Neural cell (in vitro differentiated cells): ENCODE data around the gene L1CAM. TPM values are rescaled to one million over a fixed set of nuclear protein-coding genes. Genes with fewer than 3 reads are reported as not detected.

ENCODE experiments used
- H2AFZ ChIP-seq: fragments of 200-600, 300-800 bp; sonication (generic), shearing (Covaris generic); 2 replicates; pipeline ENCODE4 v1.6.0; 2014; ENCODE audit warnings: low read depth, mild to moderate bottlenecking, antibody characterized with exemption, low read length, moderate library complexity
- H3F3A ChIP-seq: fragments of 200-600 bp; shearing (Covaris generic); 2 replicates; pipeline ENCODE4 v1.6.1; 2016; ENCODE audit warnings: mild to moderate bottlenecking, moderate library complexity, mixed read lengths, antibody characterized with exemption, low read length; ENCODE audit not compliant: insufficient read depth, poor library complexity, severe bottlenecking
- H3K27ac ChIP-seq: fragments of 200-600, 300-800 bp; sonication (generic), shearing (Covaris generic); 2 replicates; pipeline ENCODE4 v1.5.1; 2014; ENCODE audit warnings: mild to moderate bottlenecking, low read length, moderate library complexity
- H3K27me3 ChIP-seq: fragments of 300-800, 200-600 bp; sonication (generic), shearing (Covaris generic); 2 replicates; pipeline ENCODE4 v1.6.0; 2014; ENCODE audit warnings: mild to moderate bottlenecking, low read depth, low read length, moderate library complexity; ENCODE audit not compliant: insufficient read depth
- H3K36me3 ChIP-seq: fragments of 300-800, 200-600 bp; sonication (generic), shearing (Covaris generic); 2 replicates; pipeline ENCODE4 v1.5.1; 2014; ENCODE audit warnings: mild to moderate bottlenecking, antibody characterized with exemption, low read length, moderate library complexity; ENCODE audit not compliant: insufficient read depth
- H3K4me2 ChIP-seq: fragments of 300-800, 200-600 bp; sonication (generic), shearing (Covaris generic); 2 replicates; pipeline ENCODE4 v1.6.0; 2014; ENCODE audit warnings: mild to moderate bottlenecking, low read length
- H3K4me3 ChIP-seq: fragments of 300-800, 200-600 bp; sonication (generic), shearing (Covaris generic); 2 replicates; pipeline ENCODE4 v1.5.1; 2014; ENCODE audit warnings: mild to moderate bottlenecking, low read length, moderate library complexity
- H3K79me2 ChIP-seq: fragments of 200-600 bp; shearing (Covaris generic); replicated peaks from 2 replicates; pipeline ENCODE4 v1.6.0; 2014; ENCODE audit warnings: mild to moderate bottlenecking, low read length, moderate library complexity; ENCODE audit not compliant: insufficient read depth
- H3K9ac ChIP-seq: fragments of 300-800, 200-600 bp; sonication (generic), shearing (Covaris generic); 2 replicates; pipeline ENCODE4 v1.6.1; 2016; ENCODE audit warnings: mild to moderate bottlenecking, low read length, mixed read lengths
- H3K9me2 ChIP-seq: fragments of 200-600 bp; shearing (Covaris generic); 2 replicates; pipeline ENCODE4 v1.6.1; 2016; ENCODE audit warnings: mild to moderate bottlenecking, low read length, mixed read lengths; ENCODE audit not compliant: insufficient read depth
- H3K9me3 ChIP-seq: fragments of 200-600, 300-800 bp; sonication (generic), shearing (Covaris generic); 2 replicates; pipeline ENCODE4 v1.6.1; 2016; ENCODE audit warnings: mild to moderate bottlenecking, mixed run types, low read length, moderate library complexity, mixed read lengths
- H4K20me1 ChIP-seq: fragments of 200-600 bp; shearing (Covaris generic); 2 replicates; pipeline ENCODE4 v1.6.1; 2016; ENCODE audit warnings: mild to moderate bottlenecking, mixed run types; ENCODE audit not compliant: insufficient read depth
- CTCF ChIP-seq: fragments of 450-650 bp; IDR thresholded peaks from 2 replicates; pipeline ENCODE4 v1.5.1; 2014; ENCODE audit warnings: antibody characterized with exemption, mild to moderate bottlenecking, moderate library complexity; ENCODE audit not compliant: poor library complexity, severe bottlenecking
- EP300 ChIP-seq: fragments of 450-650 bp; conservative IDR thresholded peaks from 2 replicates; pipeline ENCODE4 v1.6.1; 2014; ENCODE audit warnings: antibody characterized with exemption, mild to moderate bottlenecking, moderate library complexity; ENCODE audit not compliant: poor library complexity, severe bottlenecking
- EZH2 ChIP-seq: fragments of 200-600, 300-800 bp; shearing (Covaris generic), sonication (generic); IDR thresholded peaks from 2 replicates; pipeline ENCODE4 v1.6.1; 2014; ENCODE audit warnings: antibody characterized with exemption, low read length, borderline replicate concordance, mild to moderate bottlenecking; ENCODE audit not compliant: insufficient read depth, poor library complexity, severe bottlenecking
- MXI1 ChIP-seq: fragments of 450-650 bp; conservative IDR thresholded peaks from 2 replicates; pipeline ENCODE4 v1.6.1; 2014; ENCODE audit warnings: antibody characterized with exemption, mild to moderate bottlenecking; ENCODE audit not compliant: poor library complexity, severe bottlenecking
- POLR2AphosphoS5 ChIP-seq: IDR thresholded peaks from 2 replicates; pipeline ENCODE4 v1.6.1; 2012
- RAD21 ChIP-seq: fragments of 450-650 bp; conservative IDR thresholded peaks from 2 replicates; pipeline ENCODE4 v1.6.1; 2014; ENCODE audit warnings: antibody characterized with exemption, mild to moderate bottlenecking, moderate library complexity
- SMC3 ChIP-seq: fragments of 450-650 bp; conservative IDR thresholded peaks from 2 replicates; pipeline ENCODE4 v1.6.1; 2014; ENCODE audit warnings: antibody characterized with exemption, mild to moderate bottlenecking, moderate library complexity; ENCODE audit not compliant: poor library complexity
- TAF1 ChIP-seq: IDR thresholded peaks from 2 replicates; pipeline ENCODE4 v1.6.1; 2012; ENCODE audit warnings: low read depth
- polyA plus RNA-seq: library from polyadenylated mRNA; depleted of rRNA; stranded (reverse); fragments of >200 nt; gene quantifications from 2 replicates; pipeline ENCODE4 v1.2.3, GENCODE V29; 2014
- TF ChIP-seq, protein P1 (sequence below): IDR thresholded peaks from 2 replicates; pipeline ENCODE4 v1.6.1; 2012; ENCODE audit warnings: borderline replicate concordance

L1CAM gene
- polyA plus RNA-seq, 1 donor from 2014 or later, result 88.0 TPM

GRCh38 chrX:153908219-153908860, 22.4 kb upstream of the L1CAM start:
- Histone ChIP-seq H3K27me3 (no peaks in the 10 kb centered on the region), H4K20me1 (no peaks in the 10 kb centered on the region), H3K4me2 (no peak overlapping the region), H3K36me3 (no peaks in the 10 kb centered on the region), H3K27ac (no peak overlapping the region), H3F3A (no peaks in the 10 kb centered on the region), H3K9me3 (no peaks in the 10 kb centered on the region), H2AFZ (no peak overlapping the region), H3K4me3 (no peak overlapping the region), H3K79me2 (no peaks in the 10 kb centered on the region), H3K9me2 (no peaks in the 10 kb centered on the region), H3K9ac (no peak overlapping the region)
- TF ChIP-seq EP300 (no peak), EZH2 (no peak), POLR2AphosphoS5 (no peak), MXI1 (no peak), CTCF (no peak), SMC3 (no peak), TAF1 (no peak), RAD21 (no peak)
- TF ChIP-seq, protein P1, sequence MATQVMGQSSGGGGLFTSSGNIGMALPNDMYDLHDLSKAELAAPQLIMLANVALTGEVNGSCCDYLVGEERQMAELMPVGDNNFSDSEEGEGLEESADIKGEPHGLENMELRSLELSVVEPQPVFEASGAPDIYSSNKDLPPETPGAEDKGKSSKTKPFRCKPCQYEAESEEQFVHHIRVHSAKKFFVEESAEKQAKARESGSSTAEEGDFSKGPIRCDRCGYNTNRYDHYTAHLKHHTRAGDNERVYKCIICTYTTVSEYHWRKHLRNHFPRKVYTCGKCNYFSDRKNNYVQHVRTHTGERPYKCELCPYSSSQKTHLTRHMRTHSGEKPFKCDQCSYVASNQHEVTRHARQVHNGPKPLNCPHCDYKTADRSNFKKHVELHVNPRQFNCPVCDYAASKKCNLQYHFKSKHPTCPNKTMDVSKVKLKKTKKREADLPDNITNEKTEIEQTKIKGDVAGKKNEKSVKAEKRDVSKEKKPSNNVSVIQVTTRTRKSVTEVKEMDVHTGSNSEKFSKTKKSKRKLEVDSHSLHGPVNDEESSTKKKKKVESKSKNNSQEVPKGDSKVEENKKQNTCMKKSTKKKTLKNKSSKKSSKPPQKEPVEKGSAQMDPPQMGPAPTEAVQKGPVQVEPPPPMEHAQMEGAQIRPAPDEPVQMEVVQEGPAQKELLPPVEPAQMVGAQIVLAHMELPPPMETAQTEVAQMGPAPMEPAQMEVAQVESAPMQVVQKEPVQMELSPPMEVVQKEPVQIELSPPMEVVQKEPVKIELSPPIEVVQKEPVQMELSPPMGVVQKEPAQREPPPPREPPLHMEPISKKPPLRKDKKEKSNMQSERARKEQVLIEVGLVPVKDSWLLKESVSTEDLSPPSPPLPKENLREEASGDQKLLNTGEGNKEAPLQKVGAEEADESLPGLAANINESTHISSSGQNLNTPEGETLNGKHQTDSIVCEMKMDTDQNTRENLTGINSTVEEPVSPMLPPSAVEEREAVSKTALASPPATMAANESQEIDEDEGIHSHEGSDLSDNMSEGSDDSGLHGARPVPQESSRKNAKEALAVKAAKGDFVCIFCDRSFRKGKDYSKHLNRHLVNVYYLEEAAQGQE, result no peak

DNA sequence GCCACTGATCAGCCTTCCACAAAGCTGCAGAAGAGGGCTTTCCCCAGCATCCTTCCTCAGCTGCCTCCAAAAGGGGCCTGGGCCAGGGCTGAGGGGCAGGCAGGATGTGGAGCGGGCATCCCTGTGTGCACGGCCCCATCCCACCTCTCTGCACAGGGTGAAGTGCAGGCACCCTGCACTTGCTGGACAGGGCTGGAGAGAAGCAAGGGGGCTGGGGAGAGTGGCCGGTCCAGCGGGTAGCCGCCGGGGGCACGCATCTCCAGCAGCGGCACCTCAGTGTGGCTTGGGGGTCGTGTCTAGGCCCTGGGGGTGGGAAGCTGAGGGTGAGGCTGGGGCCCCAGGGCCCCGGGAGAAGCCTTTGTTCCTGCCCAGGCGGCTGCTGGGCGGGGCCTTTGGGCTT, 21.5 kb upstream of the L1CAM start:
- Histone ChIP-seq H2AFZ (no peak overlapping the region), H3F3A (no peaks in the 10 kb centered on the region), H3K27ac (no peak overlapping the region), H3K27me3 (no peaks in the 10 kb centered on the region), H3K4me3 (no peak overlapping the region), H3K9me3 (no peaks in the 10 kb centered on the region), H3K9me2 (no peaks in the 10 kb centered on the region), H4K20me1 (no peaks in the 10 kb centered on the region), H3K79me2 (no peaks in the 10 kb centered on the region), H3K36me3 (no peaks in the 10 kb centered on the region), H3K4me2 (no peak overlapping the region), H3K9ac (no peak overlapping the region)
- TF ChIP-seq EP300 (no peak), CTCF (no peak), POLR2AphosphoS5 (no peak), EZH2 (no peak), MXI1 (no peak), TAF1 (no peak), SMC3 (no peak), RAD21 (no peak)
- TF ChIP-seq, protein P1, result no peak
